H9 (cell line): ENCODE data around the gene TNRC6C. TPM values are rescaled to one million over a fixed set of nuclear protein-coding genes. Genes with fewer than 3 reads are reported as not detected.
A peak's percentile ranks its signal among the peaks of the same experiment; 100 is the strongest.

ENCODE experiments used
- DNase-seq: peaks from one replicate; pipeline ENCODE4 v3.0.0-alpha.2; 2017
- H2AFZ ChIP-seq: one replicate; pipeline ENCODE4 v1.6.1; 2013; ENCODE audit warnings: mild to moderate bottlenecking, low read length, control low read depth, moderate library complexity
- H2AK5ac ChIP-seq: 2 replicates; pipeline ENCODE4 v1.6.1; 2013; ENCODE audit warnings: low read length, control low read depth, mixed read lengths; ENCODE audit not compliant: insufficient read length
- H2BK120ac ChIP-seq: one replicate; pipeline ENCODE4 v1.6.1; 2013; ENCODE audit warnings: low read depth, mild to moderate bottlenecking, low read length, control low read depth, inconsistent platforms; ENCODE audit not compliant: poor library complexity, severe bottlenecking
- H2BK12ac ChIP-seq: 2 replicates; pipeline ENCODE4 v1.6.1; 2013; ENCODE audit warnings: low read length, control low read depth, mixed read lengths, low read depth; ENCODE audit not compliant: insufficient read length
- H2BK15ac ChIP-seq: 2 replicates; pipeline ENCODE4 v1.6.1; 2013; ENCODE audit warnings: low read depth, low read length, control low read depth
- H2BK20ac ChIP-seq: one replicate; pipeline ENCODE4 v1.6.1; 2013; ENCODE audit warnings: low read depth, mild to moderate bottlenecking, low read length, control low read depth, inconsistent platforms; ENCODE audit not compliant: poor library complexity, severe bottlenecking
- H2BK5ac ChIP-seq: 2 replicates; pipeline ENCODE4 v1.6.1; 2013; ENCODE audit warnings: low read length, control low read depth, mixed read lengths; ENCODE audit not compliant: insufficient read length
- H3K14ac ChIP-seq: 2 replicates; pipeline ENCODE4 v1.6.1; 2013; ENCODE audit warnings: low read length, control low read depth; ENCODE audit not compliant: insufficient read depth
- H3K18ac ChIP-seq: 2 replicates; pipeline ENCODE4 v1.6.1; 2013; ENCODE audit warnings: low read depth, mild to moderate bottlenecking, mixed read lengths, low read length, control low read depth; ENCODE audit not compliant: insufficient read length
- H3K23ac ChIP-seq: 2 replicates; pipeline ENCODE4 v1.6.1; 2013; ENCODE audit warnings: low read length, control low read depth, mixed read lengths, low read depth; ENCODE audit not compliant: insufficient read length
- H3K23me2 ChIP-seq: 2 replicates; pipeline ENCODE4 v1.6.1; 2013; ENCODE audit warnings: low read depth, mild to moderate bottlenecking, mixed read lengths, low read length, control low read depth; ENCODE audit not compliant: insufficient read length, poor library complexity, severe bottlenecking
- H3K27ac ChIP-seq: 2 replicates; pipeline ENCODE4 v1.5.1; 2013; ENCODE audit warnings: low read length, control low read depth, mixed read lengths, low read depth; ENCODE audit not compliant: insufficient read length
- H3K27me3 ChIP-seq: 2 replicates; pipeline ENCODE4 v1.6.1; 2013; ENCODE audit warnings: low read length, control low read depth, inconsistent platforms; ENCODE audit not compliant: insufficient read depth
- H3K4ac ChIP-seq: 2 replicates; pipeline ENCODE4 v1.6.1; 2013; ENCODE audit warnings: low read depth, mild to moderate bottlenecking, control low read depth, inconsistent platforms, low read length, moderate library complexity
- H3K4me1 ChIP-seq: 2 replicates; pipeline ENCODE4 v1.6.1; 2013; ENCODE audit warnings: low read length, control low read depth, inconsistent platforms; ENCODE audit not compliant: insufficient read depth
- H3K4me2 ChIP-seq: 2 replicates; pipeline ENCODE4 v1.6.1; 2013; ENCODE audit warnings: low read length, control low read depth, mixed read lengths; ENCODE audit not compliant: insufficient read length, insufficient read depth
- H3K56ac ChIP-seq: 2 replicates; pipeline ENCODE4 v1.6.1; 2013; ENCODE audit warnings: low read depth, mild to moderate bottlenecking, mixed read lengths, low read length, control low read depth; ENCODE audit not compliant: insufficient read length
- H3K79me1 ChIP-seq: 2 replicates; pipeline ENCODE4 v1.6.1; 2013; ENCODE audit warnings: low read depth, mild to moderate bottlenecking, moderate library complexity, low read length, control low read depth, inconsistent platforms; ENCODE audit not compliant: insufficient read depth, poor library complexity, severe bottlenecking
- H3K79me2 ChIP-seq: 2 replicates; pipeline ENCODE4 v1.6.1; 2013; ENCODE audit warnings: low read length, control low read depth, inconsistent platforms; ENCODE audit not compliant: insufficient read depth
- H3K9ac ChIP-seq: 2 replicates; pipeline ENCODE4 v1.6.1; 2013; ENCODE audit warnings: low read length, control low read depth, mixed read lengths; ENCODE audit not compliant: insufficient read length; ENCODE audit errors: extremely low read depth
- H3K9me3 ChIP-seq: one replicate; pipeline ENCODE4 v1.6.1; 2013; ENCODE audit warnings: low read depth, low read length, inconsistent platforms; ENCODE audit not compliant: control insufficient read depth
- H3T11ph ChIP-seq: one replicate; pipeline ENCODE4 v1.6.1; 2013; ENCODE audit warnings: mild to moderate bottlenecking, low read length, control low read depth, inconsistent platforms
- H4K20me1 ChIP-seq: one replicate; pipeline ENCODE4 v1.6.1; 2013; ENCODE audit not compliant: control insufficient read depth, insufficient read length, insufficient read depth
- H4K5ac ChIP-seq: 2 replicates; pipeline ENCODE4 v1.6.1; 2013; ENCODE audit warnings: low read depth, mild to moderate bottlenecking, mixed read lengths, low read length, control low read depth; ENCODE audit not compliant: insufficient read length
- H4K8ac ChIP-seq: replicated peaks from 2 replicates; pipeline ENCODE4 v1.6.1; 2013; ENCODE audit warnings: low read length, control low read depth, mixed read lengths, low read depth; ENCODE audit not compliant: insufficient read length
- H4K91ac ChIP-seq: 2 replicates; pipeline ENCODE4 v1.6.1; 2013; ENCODE audit warnings: low read depth, mild to moderate bottlenecking, moderate library complexity, mixed read lengths, low read length, control low read depth; ENCODE audit not compliant: insufficient read length
- H3K27ac Mint-ChIP-seq, 3 experiments: 2 replicates in 2 of 3; 3 replicates in 1 of 3; pipeline ENCODE4 v1.8.0; 2020 to 2021; ENCODE audit warnings: mixed read lengths in 3 of 3, mild to moderate bottlenecking in 1 of 3, moderate library complexity in 1 of 3
- H3K27me3 Mint-ChIP-seq: 2 replicates; pipeline ENCODE4 v1.8.0; 2021; ENCODE audit warnings: low read depth, mild to moderate bottlenecking, moderate library complexity, mixed read lengths
- H3K36me3 Mint-ChIP-seq, 3 experiments: 2 replicates in 2 of 3; 3 replicates in 1 of 3; pipeline ENCODE4 v1.8.0; 2020 to 2021; ENCODE audit warnings: low read depth in 3 of 3, mixed read lengths in 3 of 3; ENCODE audit not compliant: insufficient read depth in 1 of 3
- H3K4me1 Mint-ChIP-seq, 2 experiments: 2 replicates each; pipeline ENCODE4 v1.8.0; 2020; ENCODE audit warnings: mixed read lengths in 2 of 2
- H3K4me3 Mint-ChIP-seq, 2 experiments: 2 replicates in 1 of 2; 3 replicates in 1 of 2; pipeline ENCODE4 v1.8.0; 2020 to 2021; ENCODE audit warnings: mild to moderate bottlenecking in 2 of 2, mixed read lengths in 2 of 2, moderate library complexity in 1 of 2
- H3K9me3 Mint-ChIP-seq, 2 experiments: 2 replicates in 1 of 2; 3 replicates in 1 of 2; pipeline ENCODE4 v1.8.0; 2020; ENCODE audit warnings: mild to moderate bottlenecking in 2 of 2, mixed read lengths in 2 of 2, moderate library complexity in 1 of 2
- WGBS: extraction: QIAGEN DNeasy Blood & Tissue Kit; methylation state at CpG from one replicate; pipeline ENCODE4 v1.1.7; 2013; ENCODE audit warnings: missing lambda C conversion rate, low lambda C conversion rate, mixed read lengths; ENCODE audit not compliant: insufficient read length; ENCODE audit errors: extremely low coverage; 5-methylcytosine and 5-hydroxymethylcytosine counted together
- total RNA-seq: library from RNA; stranded (reverse); gene quantifications from 2 replicates; pipeline ENCODE4 v1.2.1, GENCODE V29; 2021
- TF ChIP-seq, protein P1 (sequence below): fragments of 200-600 bp; sonication (generic); conservative IDR thresholded peaks from 3 replicates; pipeline ENCODE4 v1.8.0; 2021; ENCODE audit warnings: antibody characterized with exemption, mild to moderate bottlenecking

The TNRC6C gene
- total RNA-seq, 1 experiment from 2014 or later: 24.7 TPM

DNA sequence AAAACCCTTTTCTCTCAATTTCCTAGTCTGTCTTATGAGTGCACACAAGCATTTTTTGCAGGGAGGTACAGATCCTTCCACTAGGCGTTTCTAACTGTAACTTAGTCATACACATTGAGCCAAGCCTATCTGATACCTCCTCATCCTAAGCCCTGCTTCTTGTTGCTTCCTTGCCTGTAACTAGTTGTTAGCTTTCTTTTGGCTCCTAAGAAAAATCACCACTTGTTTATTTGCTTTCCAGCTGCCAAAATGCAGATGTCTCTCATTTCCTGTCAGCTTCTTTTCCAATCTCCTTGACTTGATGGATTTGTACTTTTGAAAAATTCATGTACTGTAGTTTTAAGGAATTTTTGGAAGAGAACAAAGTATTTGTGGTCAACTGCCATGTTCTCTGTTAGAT is 73.7 kb downstream of the TNRC6C start:
- no CpG with 5 or more reads among the region's 1 CpG for WGBS
- Histone ChIP-seq H2BK20ac (no peak overlapping the region), H3K79me2 (no peaks in the 10 kb centered on the region), H2AFZ (no peak overlapping the region), H3K27ac (no peak overlapping the region), H3K18ac (no peak overlapping the region), H2BK5ac (no peak overlapping the region), H3K79me1 (no peaks in the 10 kb centered on the region), H3K9ac (no peak overlapping the region), H2BK12ac (no peak overlapping the region), H2BK120ac (no peak overlapping the region), H3K23me2 (no peaks in the 10 kb centered on the region), H2BK15ac (no peak overlapping the region), H4K20me1 (no peaks in the 10 kb centered on the region), H3K56ac (no peak overlapping the region), H3K4me2 (no peak overlapping the region), H3K4ac (no peak overlapping the region), H3K14ac (no peak overlapping the region), H3T11ph (no peak overlapping the region), H4K91ac (no peak overlapping the region), H3K4me1 (0 out of 2 replicates have a peak, but pooled peaks cover 2% of the 10 kb centered on the region), H3K23ac (no peak overlapping the region), H4K5ac (no peak overlapping the region), H2AK5ac (no peak overlapping the region), H4K8ac (no peak overlapping the region), H3K27me3 (no peaks in the 10 kb centered on the region), H3K9me3 (no peaks in the 10 kb centered on the region)
- TF ChIP-seq, protein P1, sequence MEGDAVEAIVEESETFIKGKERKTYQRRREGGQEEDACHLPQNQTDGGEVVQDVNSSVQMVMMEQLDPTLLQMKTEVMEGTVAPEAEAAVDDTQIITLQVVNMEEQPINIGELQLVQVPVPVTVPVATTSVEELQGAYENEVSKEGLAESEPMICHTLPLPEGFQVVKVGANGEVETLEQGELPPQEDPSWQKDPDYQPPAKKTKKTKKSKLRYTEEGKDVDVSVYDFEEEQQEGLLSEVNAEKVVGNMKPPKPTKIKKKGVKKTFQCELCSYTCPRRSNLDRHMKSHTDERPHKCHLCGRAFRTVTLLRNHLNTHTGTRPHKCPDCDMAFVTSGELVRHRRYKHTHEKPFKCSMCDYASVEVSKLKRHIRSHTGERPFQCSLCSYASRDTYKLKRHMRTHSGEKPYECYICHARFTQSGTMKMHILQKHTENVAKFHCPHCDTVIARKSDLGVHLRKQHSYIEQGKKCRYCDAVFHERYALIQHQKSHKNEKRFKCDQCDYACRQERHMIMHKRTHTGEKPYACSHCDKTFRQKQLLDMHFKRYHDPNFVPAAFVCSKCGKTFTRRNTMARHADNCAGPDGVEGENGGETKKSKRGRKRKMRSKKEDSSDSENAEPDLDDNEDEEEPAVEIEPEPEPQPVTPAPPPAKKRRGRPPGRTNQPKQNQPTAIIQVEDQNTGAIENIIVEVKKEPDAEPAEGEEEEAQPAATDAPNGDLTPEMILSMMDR: no peak
- Mint-ChIP-seq H3K36me3 (peaks cover 12 to 31% (median 31%) of the 10 kb centered on the region in 3 experiments), H3K4me3 (no peak overlapping the region), H3K9me3 (no peaks in the 10 kb centered on the region), H3K27me3 (no peaks in the 10 kb centered on the region), H3K27ac (peak overlapping the region in 1 of 3 experiments; percentile 17; a peak in 2 of 7 replicates), H3K4me1 (no peaks in the 10 kb centered on the region)
- no peak for DNase-seq
